Duodenal mucosa (tissue), 2 donors: ENCODE measurements around the gene RSRC1.
"Not testable (repeated sequence)": the region's sequence is repeated elsewhere in the genome, so short reads cannot be mapped to it uniquely, and the experiment has no call there.

Source experiments
- H3K27ac ChIP-seq: one replicate; pipeline ENCODE4 v1.7.0; 2013; ENCODE audit warnings: low read depth, low read length
- H3K27me3 ChIP-seq, 2 donors: one replicate each; pipeline ENCODE4 v1.7.0; 2013; ENCODE audit warnings: low read length in 2 of 2, control low read depth in 1 of 2; ENCODE audit not compliant: insufficient read depth in 2 of 2, control insufficient read depth in 1 of 2
- H3K36me3 ChIP-seq, 2 donors: one replicate each; pipeline ENCODE4 v1.7.0; 2013; ENCODE audit warnings: low read length in 2 of 2, control low read depth in 1 of 2; ENCODE audit not compliant: insufficient read depth in 2 of 2, control insufficient read depth in 1 of 2
- H3K4me1 ChIP-seq, 2 donors: one replicate each; pipeline ENCODE4 v1.7.0; 2013; ENCODE audit warnings: low read length in 2 of 2, control low read depth in 1 of 2; ENCODE audit not compliant: insufficient read depth in 2 of 2, control insufficient read depth in 1 of 2
- H3K4me3 ChIP-seq, 2 donors: one replicate each; pipeline ENCODE4 v1.7.0; 2013; ENCODE audit warnings: low read length in 2 of 2, low read depth in 1 of 2
- H3K9ac ChIP-seq, 2 donors: one replicate each; pipeline ENCODE4 v1.7.0; 2013; ENCODE audit warnings: low read length in 2 of 2, low read depth in 1 of 2
- H3K9me3 ChIP-seq, 2 donors: one replicate each; pipeline ENCODE4 v1.7.0; 2013; ENCODE audit warnings: low read length in 2 of 2, control low read depth in 1 of 2; ENCODE audit not compliant: control insufficient read depth in 1 of 2

Gene RSRC1

GRCh38 chr3:158339638-158340037, 229.7 kb downstream of the RSRC1 start:
- Histone ChIP-seq H3K9ac (no peak overlapping the region), H3K27me3 (no peaks in the 10 kb centered on the region), H3K36me3 (no peaks in the 10 kb centered on the region), H3K27ac (no peak overlapping the region), H3K9me3 (no peaks in the 10 kb centered on the region), H3K4me3 (no peak overlapping the region), H3K4me1 (no peaks in the 10 kb centered on the region)

- not testable (repeated sequence) for H3K27ac ChIP-seq, H3K9ac ChIP-seq, H3K4me1 ChIP-seq, H3K27me3 ChIP-seq, H3K4me3 ChIP-seq, H3K9me3 ChIP-seq, H3K36me3 ChIP-seq
These were observed 231.1 kb downstream of the RSRC1 start for GRCh38 chr3:158340951-158341350.

- Histone ChIP-seq H3K36me3 (no peaks in the 10 kb centered on the region), H3K4me3 (no peak overlapping the region), H3K27ac (no peak overlapping the region), H3K27me3 (no peaks in the 10 kb centered on the region), H3K9ac (no peak overlapping the region), H3K4me1 (no peaks in the 10 kb centered on the region), H3K9me3 (no peaks in the 10 kb centered on the region)
These were observed 238.1 kb downstream of the RSRC1 start for GRCh38 chr3:158347966-158348365.

- Histone ChIP-seq H3K9ac (no peak overlapping the region), H3K9me3 (no peaks in the 10 kb centered on the region), H3K27me3 (no peaks in the 10 kb centered on the region), H3K27ac (no peak overlapping the region), H3K4me3 (no peak overlapping the region), H3K4me1 (no peaks in the 10 kb centered on the region), H3K36me3 (no peaks in the 10 kb centered on the region)
These were observed 241.1 kb downstream of the RSRC1 start for GRCh38 chr3:158350971-158351370.

GRCh38 chr3:158352551-158352950, 242.7 kb downstream of the RSRC1 start:
- no peaks in the 10 kb centered on the region for H3K9me3 ChIP-seq
- H3K9ac ChIP-seq: no peak overlapping the region
- no peaks in the 10 kb centered on the region for H3K4me1 ChIP-seq
- no peak overlapping the region for H3K4me3 ChIP-seq
- H3K27me3 ChIP-seq: no peaks in the 10 kb centered on the region
- no peak overlapping the region for H3K27ac ChIP-seq
- H3K36me3 ChIP-seq: no peaks in the 10 kb centered on the region

GRCh38 chr3:158354713-158355112, 244.8 kb downstream of the RSRC1 start:
- Histone ChIP-seq H3K4me1 (no peaks in the 10 kb centered on the region), H3K27me3 (no peaks in the 10 kb centered on the region), H3K27ac (no peak overlapping the region), H3K9me3 (no peaks in the 10 kb centered on the region), H3K36me3 (peaks cover 0 to 4% of the 10 kb centered on the region in 2 donors), H3K9ac (no peak overlapping the region), H3K4me3 (no peak overlapping the region)

GRCh38 chr3:158355623-158356588, 246.0 kb downstream of the RSRC1 start:
- no peak overlapping the region for H3K27ac ChIP-seq
- no peaks in the 10 kb centered on the region for H3K27me3 ChIP-seq
- H3K4me1 ChIP-seq: no peaks in the 10 kb centered on the region
- peaks cover 0 to 3% of the 10 kb centered on the region in 2 donors for H3K9me3 ChIP-seq
- no peak overlapping the region for H3K4me3 ChIP-seq
- peaks cover 0 to 5% of the 10 kb centered on the region in 2 donors for H3K36me3 ChIP-seq
- H3K9ac ChIP-seq: no peak overlapping the region

GRCh38 chr3:158359339-158359738, 249.4 kb downstream of the RSRC1 start:
- Histone ChIP-seq H3K4me3 (no peak overlapping the region), H3K9ac (no peak overlapping the region), H3K27me3 (no peaks in the 10 kb centered on the region), H3K9me3 (peaks cover 0 to 3% of the 10 kb centered on the region in 2 donors), H3K4me1 (no peaks in the 10 kb centered on the region), H3K27ac (no peak overlapping the region), H3K36me3 (peaks cover 0 to 5% of the 10 kb centered on the region in 2 donors)

- Histone ChIP-seq H3K4me1 (no peaks in the 10 kb centered on the region), H3K4me3 (no peak overlapping the region), H3K9ac (no peak overlapping the region), H3K27me3 (no peaks in the 10 kb centered on the region), H3K9me3 (peaks cover 0 to 3% of the 10 kb centered on the region in 2 donors), H3K36me3 (peaks cover 0 to 5% of the 10 kb centered on the region in 2 donors), H3K27ac (no peak overlapping the region)
These were observed 251.0 kb downstream of the RSRC1 start for GRCh38 chr3:158360756-158361448.

- Histone ChIP-seq H3K4me3 (no peak overlapping the region), H3K9ac (no peak overlapping the region), H3K27ac (no peak overlapping the region), H3K36me3 (no peaks in the 10 kb centered on the region), H3K4me1 (no peaks in the 10 kb centered on the region), H3K9me3 (no peaks in the 10 kb centered on the region), H3K27me3 (no peaks in the 10 kb centered on the region)
These were observed 258.4 kb downstream of the RSRC1 start for GRCh38 chr3:158368271-158368670.
